Limb (tissue), 2 donors: ENCODE measurements around the gene NUMB.

Experiments used
- DNase-seq, 2 donors: peaks; one replicate each; pipeline ENCODE4 v3.0.0-alpha.2; 2016; ENCODE audit errors: extremely low spot score in 2 of 2

NUMB gene

DNA sequence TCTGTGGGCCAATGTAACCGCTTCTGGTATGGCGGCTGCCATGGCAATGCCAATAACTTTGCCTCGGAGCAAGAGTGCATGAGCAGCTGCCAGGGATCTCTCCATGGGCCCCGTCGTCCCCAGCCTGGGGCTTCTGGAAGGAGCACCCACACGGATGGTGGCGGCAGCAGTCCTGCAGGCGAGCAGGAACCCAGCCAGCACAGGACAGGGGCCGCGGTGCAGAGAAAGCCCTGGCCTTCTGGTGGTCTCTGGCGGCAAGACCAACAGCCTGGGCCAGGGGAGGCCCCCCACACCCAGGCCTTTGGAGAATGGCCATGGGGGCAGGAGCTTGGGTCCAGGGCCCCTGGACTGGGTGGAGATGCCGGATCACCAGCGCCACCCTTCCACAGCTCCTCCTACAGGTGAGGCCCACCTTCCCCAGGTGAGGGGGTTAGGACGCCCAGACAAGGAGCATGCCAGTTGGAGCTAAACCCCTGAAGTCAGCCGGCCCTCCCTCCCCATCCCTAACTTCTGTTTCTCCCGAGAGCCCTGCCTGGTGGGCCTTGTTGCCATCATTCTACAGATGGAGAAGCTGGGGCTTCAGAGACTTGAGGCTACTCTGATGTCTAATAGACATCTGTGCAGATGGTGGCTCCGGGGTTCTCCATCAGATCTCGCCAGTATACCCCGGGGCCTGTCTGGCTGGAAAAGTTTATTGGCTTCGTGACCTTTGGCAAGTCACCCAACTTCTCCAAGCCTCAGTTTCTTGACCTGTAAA lies 195.7 kb downstream of the NUMB start:
- DNase-seq, result no peak

DNA sequence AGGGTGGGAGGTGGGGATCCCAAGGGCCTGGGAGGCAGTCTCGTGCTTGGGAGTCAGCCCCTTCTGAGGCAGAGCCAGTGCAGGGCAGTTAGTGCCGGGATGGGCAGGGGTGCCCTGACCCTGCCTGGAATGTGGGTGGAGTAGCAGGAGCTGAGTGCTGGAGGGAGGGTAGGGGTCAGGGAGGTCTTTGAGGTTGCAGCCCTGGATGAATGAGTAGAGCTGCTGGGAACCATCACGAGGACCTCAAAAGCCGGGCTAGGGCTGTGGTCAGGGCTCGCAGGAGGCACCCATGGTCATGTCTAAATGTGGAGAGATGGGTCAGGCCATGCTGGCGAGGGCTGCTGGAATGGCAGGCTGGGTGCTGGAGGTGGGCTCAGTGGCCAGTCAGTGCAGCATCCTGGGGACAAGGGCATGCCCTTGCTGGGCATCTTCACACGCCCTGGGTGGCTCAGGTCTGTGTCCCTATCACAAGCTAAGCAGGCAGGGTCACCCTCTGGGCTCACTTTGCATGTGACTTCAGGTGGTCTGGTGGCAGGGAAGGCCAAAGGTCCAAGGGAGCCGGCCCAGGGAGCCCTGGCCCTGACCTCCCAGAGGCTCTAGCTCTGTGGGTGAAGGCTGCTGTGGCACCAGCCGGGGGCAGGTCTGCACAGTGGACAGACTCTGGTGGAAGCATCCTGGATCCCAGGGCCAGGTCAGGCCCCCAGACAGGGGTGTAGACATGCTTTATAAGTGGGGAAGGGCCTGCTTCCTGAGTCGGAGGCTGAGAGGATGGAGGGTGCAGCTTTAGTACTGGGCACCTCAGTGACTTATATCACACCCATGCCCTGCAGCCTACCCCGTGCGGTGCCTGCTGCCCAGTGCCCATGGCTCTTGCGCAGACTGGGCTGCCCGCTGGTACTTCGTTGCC lies 196.6 kb downstream of the NUMB start:
- no peak for DNase-seq

DNA sequence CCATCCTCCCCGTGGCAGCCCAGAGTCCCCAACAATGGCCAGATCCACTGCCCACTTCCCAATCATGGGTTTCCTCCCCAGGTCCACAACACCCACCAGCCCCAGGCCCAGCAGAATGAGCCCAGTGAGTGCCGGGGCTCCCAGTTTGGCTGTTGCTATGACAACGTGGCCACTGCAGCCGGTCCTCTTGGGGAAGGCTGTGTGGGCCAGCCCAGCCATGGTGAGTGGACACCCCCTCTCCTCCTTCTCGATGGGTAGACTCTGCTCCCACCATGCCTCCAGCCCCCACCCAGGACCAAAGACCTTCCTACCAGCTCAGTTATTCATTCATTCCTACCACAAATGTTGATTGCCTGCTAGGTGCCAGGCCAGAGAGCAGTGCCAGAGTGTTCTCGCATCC lies 197.3 kb downstream of the NUMB start:
- no peak for DNase-seq

DNA sequence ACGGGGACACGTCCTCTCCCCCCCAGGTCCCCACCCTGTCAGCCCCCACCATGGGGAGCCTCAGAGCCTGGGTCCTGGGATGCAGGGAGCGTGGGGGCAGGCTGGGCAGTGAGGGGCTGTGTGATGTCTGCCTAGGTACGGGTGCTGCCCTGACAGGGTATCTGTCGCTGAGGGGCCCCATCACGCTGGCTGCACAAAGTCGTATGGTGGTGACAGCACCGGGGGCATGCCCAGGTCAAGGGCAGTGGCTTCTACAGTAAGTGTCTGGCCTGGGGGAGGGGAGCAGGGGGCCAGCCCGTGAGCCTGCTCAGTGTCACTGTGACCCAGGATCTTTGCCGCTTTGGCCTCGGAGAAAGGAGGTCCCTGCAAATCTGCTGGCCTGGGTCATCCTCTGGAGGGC lies 197.8 kb downstream of the NUMB start:
- no peak for DNase-seq

DNA sequence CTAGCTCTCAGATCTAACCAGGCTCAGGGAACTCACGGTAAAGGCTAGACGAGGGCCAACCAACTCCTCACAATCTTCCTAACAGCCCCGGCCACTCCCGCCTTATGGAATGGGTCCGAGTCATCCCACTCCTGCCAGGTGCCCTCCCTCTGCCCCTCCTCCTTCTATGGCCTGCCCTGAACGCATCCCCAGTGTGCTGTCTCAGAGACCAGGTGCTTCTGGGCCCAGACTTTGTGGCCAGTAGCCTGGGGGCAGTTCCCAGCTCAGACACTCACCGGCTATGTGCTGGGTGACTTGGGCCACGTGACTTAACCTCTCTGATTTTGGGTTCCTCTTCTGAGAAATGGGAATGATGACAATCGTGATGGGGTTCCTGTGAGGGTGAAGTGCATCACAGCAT lies 198.5 kb downstream of the NUMB start:
- DNase-seq, result no peak

DNA sequence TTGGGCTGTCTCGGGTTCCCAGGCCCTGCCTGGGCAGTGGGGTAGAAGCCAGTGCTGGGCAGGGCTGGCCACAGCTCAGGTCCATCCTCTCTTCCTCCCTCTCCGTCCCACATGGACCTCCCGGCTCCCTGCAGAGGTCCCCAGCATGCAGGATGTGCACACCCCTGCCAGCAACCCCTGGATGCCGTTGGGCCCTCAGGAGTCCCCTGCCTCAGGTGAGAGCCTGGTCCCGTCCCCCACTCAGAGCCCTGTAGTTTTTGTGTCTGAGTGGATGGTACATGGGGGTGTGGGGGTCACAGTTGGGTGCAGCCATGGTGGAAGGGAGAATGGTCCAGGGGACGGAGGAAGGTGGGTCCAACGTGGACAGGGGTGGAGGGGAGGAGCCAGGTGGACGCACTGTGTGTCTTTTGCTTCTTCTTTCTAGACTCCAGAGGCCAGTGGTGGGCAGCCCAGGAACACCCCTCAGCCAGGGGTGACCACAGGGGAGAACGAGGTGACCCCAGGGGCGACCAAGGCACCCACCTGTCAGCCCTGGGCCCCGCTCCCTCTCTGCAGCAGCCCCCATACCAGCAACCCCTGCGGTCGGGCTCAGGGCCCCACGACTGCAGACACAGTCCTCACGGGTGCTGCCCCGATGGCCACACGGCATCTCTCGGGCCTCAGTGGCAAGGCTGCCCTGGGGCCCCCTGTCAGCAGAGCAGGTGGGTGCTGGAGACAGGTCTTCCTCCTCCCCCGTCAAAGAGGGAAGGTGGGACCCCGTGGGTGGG lies 199.3 kb downstream of the NUMB start:
- no peak for DNase-seq

DNA sequence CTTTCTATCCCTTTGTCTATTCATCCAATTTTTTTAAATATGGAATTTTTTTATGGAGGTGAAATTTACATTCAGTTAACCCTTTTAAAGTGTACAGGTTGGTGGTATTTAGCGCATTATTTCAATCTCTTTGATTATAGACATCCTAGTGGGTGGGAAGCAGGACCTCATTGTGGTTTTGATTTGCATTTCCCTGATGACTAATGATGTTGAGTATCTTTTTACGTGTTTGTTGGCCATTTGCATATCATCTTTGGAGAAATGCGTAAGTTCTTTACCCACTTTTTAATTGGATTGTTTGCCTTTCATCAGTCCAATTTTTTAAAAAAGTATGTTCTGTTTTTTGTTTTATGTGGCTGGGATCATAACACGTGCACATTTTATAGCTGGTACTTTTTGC lies 200.3 kb downstream of the NUMB start:
- DNase-seq, result no peak

DNA sequence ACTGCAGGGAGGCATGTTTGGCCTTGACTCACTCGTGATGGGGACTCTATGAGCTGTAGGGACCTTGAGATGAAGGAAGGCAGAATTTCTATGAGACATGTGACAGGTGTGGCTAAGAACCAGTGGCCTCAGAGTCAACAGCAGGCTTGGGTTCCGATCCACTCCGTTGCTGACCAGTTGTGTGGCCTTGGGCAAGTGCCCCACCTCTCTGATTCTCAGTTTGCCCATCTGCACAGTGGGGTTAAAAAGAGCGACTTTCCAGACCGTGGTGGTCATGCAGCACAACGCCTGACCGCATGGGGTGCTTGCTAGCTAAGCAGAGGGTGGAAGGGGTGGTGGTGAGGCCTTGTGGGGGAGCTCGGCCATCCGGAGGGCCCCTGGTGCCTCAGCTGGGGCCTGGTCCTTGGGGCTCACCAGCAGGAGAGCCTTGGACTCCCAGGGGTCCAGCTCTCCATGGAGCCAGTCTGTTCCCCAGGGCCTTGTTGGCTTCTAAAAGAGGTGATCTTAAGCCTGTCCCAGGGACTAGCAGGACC lies 202.6 kb downstream of the NUMB start:
- no peak for DNase-seq

DNA sequence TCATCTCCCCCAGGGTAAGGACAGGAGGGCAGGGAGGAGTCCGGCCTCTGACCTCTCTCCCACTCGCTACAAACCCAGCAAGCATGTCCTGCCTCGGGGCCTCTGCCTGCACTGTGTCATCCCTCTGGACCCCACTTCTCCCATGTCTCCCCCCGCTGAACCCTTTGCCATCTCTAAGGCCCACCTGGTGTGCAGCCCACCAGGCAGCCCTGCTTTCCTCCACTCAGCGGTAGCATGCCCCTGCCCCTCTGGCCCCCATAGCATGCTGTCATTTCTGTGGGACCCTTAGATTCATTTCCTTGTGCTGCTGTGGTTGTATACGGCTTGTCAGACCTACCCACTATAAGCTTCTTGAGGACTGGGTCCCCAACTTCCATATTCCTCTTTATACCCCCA lies 203.3 kb downstream of the NUMB start:
- DNase-seq, result no peak

DNA sequence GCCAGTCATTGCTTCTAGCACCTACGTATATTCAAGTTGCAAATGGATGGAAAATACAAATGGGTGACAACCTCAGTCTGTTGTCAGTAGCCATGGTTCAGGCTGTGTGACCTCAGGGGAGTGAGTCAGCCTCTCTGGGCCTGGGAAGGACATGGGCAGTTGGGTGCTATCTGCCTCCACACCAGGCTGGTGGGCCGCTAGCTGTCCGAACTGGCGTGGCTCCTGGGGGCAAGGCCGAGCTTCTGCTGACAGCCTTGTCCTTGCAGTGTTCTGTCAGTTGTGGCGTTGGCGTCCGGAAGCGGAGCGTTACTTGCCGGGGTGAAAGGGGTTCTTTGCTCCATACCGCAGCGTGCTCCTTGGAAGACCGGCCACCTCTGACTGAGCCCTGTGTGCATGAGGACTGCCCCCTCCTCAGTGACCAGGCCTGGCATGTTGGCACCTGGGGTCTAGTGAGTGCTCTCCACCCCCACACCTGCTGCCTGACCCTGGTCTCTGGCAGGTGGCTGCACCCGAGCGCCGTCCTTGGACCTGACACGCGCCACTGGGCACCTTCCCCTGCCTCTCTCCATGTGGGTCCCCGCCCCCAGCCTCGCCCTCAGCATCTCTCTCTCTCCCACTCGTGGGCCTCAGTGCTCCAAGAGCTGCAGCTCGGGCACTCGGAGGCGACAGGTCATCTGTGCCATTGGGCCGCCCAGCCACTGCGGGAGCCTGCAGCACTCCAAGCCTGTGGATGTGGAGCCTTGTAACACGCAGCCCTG lies 203.9 kb downstream of the NUMB start:
- no peak for DNase-seq

DNA sequence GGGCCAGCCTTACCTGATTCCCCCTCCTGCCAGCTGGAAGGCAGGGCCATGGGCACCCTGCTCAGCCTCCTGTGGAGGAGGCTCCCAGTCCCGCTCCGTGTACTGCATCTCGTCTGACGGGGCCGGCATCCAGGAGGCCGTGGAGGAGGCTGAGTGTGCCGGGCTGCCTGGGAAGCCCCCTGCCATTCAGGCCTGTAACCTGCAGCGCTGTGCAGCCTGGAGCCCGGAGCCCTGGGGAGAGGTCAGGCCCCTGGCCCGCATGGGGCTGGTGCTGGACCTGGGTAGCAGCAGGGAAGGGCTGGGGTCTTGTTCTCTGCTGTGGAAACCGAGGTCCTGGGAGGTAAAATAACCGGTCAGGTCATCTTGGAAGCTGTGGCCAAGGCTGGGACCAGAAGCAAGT lies 204.6 kb downstream of the NUMB start:
- DNase-seq, result no peak

DNA sequence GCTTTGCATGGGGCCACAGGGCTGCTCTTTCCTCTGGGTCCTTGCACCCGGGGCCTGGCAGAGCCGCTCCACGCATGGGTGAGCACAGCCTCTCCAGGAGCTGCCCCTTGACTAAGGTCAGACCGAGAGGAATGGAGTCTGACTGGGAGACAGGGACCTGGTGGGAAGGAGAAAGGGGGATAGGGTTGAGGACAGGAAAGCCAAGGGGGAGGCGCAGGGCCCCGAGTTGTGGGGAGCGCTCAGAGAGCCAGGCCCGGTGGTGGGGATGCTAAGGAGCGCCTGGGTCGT lies 205.1 kb downstream of the NUMB start:
- DNase-seq, result no peak

DNA sequence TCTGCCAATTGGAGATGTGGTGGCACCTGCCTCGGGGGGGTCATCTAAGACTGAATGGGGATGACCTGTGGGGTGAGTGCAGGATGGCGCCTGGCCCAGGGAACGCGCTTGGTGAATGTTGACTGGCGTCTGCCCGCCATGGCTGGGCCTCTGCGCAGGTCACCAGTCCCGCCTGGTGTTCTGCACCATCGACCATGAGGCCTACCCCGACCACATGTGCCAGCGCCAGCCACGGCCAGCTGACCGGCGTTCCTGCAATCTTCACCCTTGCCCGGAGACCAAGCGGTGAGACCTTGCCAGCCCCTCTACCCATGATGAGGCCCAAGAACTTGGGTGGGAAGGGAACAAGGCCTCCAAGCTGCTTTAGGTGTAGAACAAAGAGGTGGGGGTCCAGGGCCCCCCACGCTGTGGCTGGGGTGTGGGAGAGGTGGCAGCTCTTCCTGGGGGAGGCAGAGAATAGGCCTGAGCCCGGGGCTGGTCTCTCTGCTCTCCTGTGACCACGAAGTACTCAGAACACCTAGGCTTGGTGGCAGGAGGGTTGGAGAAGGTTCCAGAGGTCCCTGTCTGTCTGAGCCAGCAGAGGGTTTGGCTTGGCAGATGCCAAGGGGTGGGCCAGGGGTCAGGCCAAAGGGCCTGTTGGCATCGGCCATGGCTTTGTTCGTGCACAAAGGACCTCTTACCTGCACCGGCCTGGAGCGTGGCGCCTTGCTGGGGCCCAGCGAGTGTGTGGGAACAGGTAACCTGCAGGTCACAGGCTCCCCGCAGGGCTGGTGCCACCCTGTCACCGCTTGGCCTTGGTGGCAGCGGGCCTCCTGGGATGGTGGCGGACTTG lies 205.6 kb downstream of the NUMB start:
- no peak for DNase-seq

DNA sequence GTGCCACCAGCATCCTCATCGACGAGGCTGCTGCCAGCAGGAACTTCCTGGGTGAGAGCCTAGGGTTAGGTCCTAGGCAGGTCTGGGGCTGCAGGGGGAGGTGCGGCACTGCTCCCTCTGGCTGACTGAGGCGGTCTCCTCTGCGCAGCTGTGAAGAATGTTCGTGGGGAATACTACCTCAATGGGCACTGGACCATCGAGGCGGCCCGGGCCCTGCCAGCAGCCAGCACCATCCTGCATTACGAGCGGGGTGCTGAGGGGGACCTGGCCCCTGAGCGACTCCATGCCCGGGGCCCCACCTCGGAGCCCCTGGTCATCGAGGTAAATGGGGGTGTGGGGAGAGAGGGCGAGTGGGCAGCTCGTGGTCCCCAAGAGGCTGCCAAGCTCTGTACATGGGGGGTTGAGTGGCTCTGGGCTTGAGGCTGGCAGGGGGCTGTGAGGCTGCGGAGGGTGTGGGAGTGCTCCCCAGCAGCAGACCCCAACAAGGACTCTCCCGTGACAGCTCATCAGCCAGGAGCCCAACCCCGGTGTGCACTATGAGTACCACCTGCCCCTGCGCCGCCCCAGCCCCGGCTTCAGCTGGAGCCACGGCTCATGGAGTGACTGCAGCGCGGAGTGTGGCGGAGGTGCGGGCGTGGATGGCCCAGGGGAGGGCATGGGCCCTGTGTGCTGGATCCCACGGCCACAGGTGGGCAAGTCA lies 206.7 kb downstream of the NUMB start:
- DNase-seq, result no peak

DNA sequence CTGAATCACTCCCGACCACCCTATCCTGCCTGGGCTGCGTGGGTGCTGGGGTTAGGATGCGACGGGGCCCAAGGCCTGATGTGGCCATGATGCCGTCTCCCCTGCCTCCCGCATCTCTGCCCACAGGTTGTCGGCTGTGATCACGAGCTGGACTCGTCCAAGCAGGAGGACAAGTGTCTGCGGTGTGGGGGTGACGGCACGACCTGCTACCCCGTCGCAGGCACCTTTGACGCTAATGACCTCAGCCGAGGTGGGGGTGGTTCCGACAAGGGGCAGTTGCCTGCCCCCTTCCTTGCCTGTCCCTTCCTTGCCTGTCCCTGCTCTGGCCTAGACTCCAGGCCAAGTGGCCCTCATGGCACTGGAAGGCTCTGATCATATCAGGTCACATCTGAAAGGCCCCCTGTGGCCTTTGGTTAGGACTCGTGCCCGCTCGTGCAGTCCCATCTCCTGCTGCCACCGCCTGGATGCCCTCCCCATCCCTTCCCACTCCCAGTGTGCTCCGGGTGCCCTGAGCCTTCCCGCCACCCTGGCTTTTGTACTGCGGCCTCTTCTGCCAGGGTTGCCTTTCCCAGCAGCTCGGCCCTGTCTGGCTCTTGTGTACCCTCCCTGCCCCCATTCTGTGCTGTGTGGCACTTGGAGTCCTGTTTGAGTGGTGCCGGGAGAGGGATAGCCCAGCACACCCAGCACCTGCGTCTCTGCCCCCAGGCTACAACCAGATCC lies 207.4 kb downstream of the NUMB start:
- no peak for DNase-seq

DNA sequence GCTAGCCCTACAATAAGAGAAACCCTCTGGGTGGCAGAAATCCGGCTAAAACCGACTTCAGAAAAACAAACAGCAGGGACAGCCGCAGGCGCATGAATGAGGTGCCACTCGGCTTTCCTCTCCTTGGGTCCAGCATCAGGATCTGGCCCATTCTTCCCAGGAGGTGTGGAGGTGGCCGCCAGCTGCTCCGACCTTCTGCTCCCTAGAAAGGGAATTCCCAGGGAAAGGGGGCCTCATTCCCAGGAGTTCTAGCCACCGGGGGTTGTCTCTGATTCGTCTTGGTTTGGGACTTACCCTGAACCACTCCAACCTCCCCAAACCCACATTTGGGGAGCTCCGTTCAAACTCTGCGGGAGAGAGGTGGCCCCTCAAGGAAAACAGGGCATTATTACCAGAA lies 208.0 kb downstream of the NUMB start:
- DNase-seq, result no peak

DNA sequence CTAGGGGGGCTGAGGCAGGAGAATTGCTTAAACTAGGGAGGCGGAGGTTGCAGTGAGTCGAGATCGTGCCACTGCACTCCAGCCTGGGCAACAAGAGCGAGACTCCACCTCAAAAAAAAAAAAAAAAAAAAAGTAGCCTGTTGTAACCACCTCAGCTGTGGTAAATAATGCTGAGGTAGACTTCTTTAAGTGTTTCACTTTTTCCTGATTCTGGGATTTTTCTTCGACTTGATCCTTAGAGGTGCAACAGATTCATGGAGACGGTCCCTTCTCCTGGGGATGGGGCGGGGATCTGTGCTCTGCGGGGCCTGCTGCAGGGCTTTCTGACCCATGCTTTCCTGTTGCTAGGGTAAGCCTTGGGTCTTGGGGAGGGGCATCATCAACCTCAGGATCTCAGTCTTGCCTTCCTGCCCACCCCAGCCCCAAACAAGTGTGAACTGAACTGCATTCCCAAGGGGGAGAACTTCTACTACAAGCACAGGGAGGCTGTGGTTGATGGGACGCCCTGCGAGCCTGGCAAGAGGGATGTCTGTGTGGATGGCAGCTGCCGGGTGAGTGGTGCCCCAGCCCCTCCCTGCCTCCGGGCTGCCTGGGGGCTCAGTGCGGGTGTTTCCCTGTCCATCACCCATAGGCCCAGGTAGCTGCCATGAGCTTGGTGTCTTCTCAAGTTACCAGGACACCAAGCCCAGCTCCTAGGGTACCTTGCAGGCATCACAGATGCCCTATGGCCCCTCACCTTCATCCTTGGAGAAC lies 208.6 kb downstream of the NUMB start:
- no peak for DNase-seq

DNA sequence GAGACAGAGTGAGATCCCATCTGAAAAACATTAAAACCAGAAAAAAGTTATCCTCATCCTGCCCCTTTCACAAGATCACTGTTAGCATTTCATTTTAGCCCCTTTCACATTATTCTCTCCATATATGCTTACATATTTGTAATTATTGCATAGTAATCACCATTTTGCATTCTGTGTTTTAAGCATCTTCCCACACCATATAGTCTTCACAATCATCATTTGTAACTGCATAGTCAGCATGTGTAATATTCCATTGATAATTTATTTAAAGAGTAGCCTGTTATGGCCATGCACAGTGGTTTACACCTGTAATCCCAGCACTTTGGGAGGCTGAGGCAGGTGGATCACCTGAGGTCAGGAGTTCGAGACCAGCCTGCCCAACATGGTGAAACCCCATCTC lies 209.2 kb downstream of the NUMB start:
- no peak for DNase-seq
